Astrocyte (in vitro differentiated cells and primary cell): ENCODE measurements around the gene GGT1. TPM values are rescaled to one million over a fixed set of nuclear protein-coding genes. Genes with fewer than 3 reads are reported as not detected.
"Not testable (repeated sequence)": the region's sequence is repeated elsewhere in the genome, so short reads cannot be mapped to it uniquely, and the experiment has no call there.

Experiments used
- DNase-seq: peaks from one replicate; pipeline ENCODE4 v3.0.0-alpha.2; 2010; ENCODE audit warnings: low read depth
- FAIRE-seq: peaks from 2 replicates; lab custom pipeline; 2011; peaks lifted over from hg19 to GRCh38; lab: Jason Lieb, UNC
- H2AFZ ChIP-seq: 2 replicates; pipeline ENCODE4 v1.6.0; 2012; ENCODE audit warnings: low read depth, low read length, inconsistent platforms
- H3K27ac ChIP-seq: 2 replicates; pipeline ENCODE4 v1.5.1; 2011; ENCODE audit warnings: low read depth, low read length, inconsistent platforms
- H3K27me3 ChIP-seq: 2 replicates; pipeline ENCODE4 v1.6.0; 2011; ENCODE audit warnings: low read length, inconsistent platforms; ENCODE audit not compliant: insufficient read depth
- H3K36me3 ChIP-seq: 2 replicates; pipeline ENCODE4 v1.5.1; 2011; ENCODE audit warnings: low read length, inconsistent platforms; ENCODE audit not compliant: insufficient read depth
- H3K4me1 ChIP-seq: 2 replicates; pipeline ENCODE4 v1.5.1; 2011; ENCODE audit warnings: low read length, inconsistent platforms; ENCODE audit not compliant: insufficient read depth
- H3K4me2 ChIP-seq: 2 replicates; pipeline ENCODE4 v1.6.0; 2012; ENCODE audit warnings: low read length, inconsistent platforms
- H3K4me3 ChIP-seq: 2 replicates; pipeline ENCODE4 v1.5.1; 2011; ENCODE audit warnings: low read depth, mild to moderate bottlenecking, low read length, inconsistent platforms; ENCODE audit not compliant: insufficient read depth
- H3K79me2 ChIP-seq: 2 replicates; pipeline ENCODE4 v1.6.0; 2012; ENCODE audit warnings: mild to moderate bottlenecking, low read length, inconsistent platforms; ENCODE audit not compliant: insufficient read depth
- H3K9ac ChIP-seq: 2 replicates; pipeline ENCODE4 v1.6.0; 2012; ENCODE audit warnings: mild to moderate bottlenecking, low read length, inconsistent platforms
- H3K9me3 ChIP-seq: 2 replicates; pipeline ENCODE4 v1.5.1; 2012; ENCODE audit warnings: low read depth, mild to moderate bottlenecking, low read length, inconsistent platforms; ENCODE audit not compliant: insufficient read depth
- H4K20me1 ChIP-seq: 2 replicates; pipeline ENCODE4 v1.6.0; 2012; ENCODE audit warnings: low read length, inconsistent platforms; ENCODE audit not compliant: insufficient read depth
- H3K27ac Mint-ChIP-seq: one replicate; pipeline ENCODE4 v1.8.0; 2021; ENCODE audit warnings: mild to moderate bottlenecking, mixed read lengths; ENCODE audit not compliant: unreplicated experiment
- H3K27me3 Mint-ChIP-seq: one replicate; pipeline ENCODE4 v1.8.0; 2021; ENCODE audit warnings: low read depth, mixed read lengths; ENCODE audit not compliant: unreplicated experiment
- H3K36me3 Mint-ChIP-seq: one replicate; pipeline ENCODE4 v1.8.0; 2021; ENCODE audit warnings: low read depth, mixed read lengths; ENCODE audit not compliant: unreplicated experiment
- H3K4me1 Mint-ChIP-seq: one replicate; pipeline ENCODE4 v1.8.0; 2021; ENCODE audit warnings: low read depth, mixed read lengths; ENCODE audit not compliant: unreplicated experiment
- H3K4me3 Mint-ChIP-seq: one replicate; pipeline ENCODE4 v1.8.0; 2021; ENCODE audit warnings: mild to moderate bottlenecking, moderate library complexity, mixed read lengths; ENCODE audit not compliant: unreplicated experiment
- H3K9me3 Mint-ChIP-seq: one replicate; pipeline ENCODE4 v1.8.0; 2021; ENCODE audit warnings: mild to moderate bottlenecking, mixed read lengths; ENCODE audit not compliant: unreplicated experiment
- total RNA-seq: library from RNA; stranded (reverse); gene quantifications from 2 replicates; pipeline ENCODE4 v1.2.1, GENCODE V29; 2021

GGT1 gene
- total RNA-seq, 1 donor from 2014 or later, result 2.9 TPM

- H3K27me3 ChIP-seq, H3K9ac ChIP-seq, H3K4me3 ChIP-seq, H3K4me3 Mint-ChIP-seq, H3K36me3 ChIP-seq, H3K9me3 Mint-ChIP-seq, H3K36me3 Mint-ChIP-seq, H3K4me2 ChIP-seq, H3K27me3 Mint-ChIP-seq, H2AFZ ChIP-seq, H3K27ac ChIP-seq, FAIRE-seq, H3K4me1 ChIP-seq, H3K27ac Mint-ChIP-seq, H3K9me3 ChIP-seq, DNase-seq, H3K79me2 ChIP-seq, H3K4me1 Mint-ChIP-seq, H4K20me1 ChIP-seq: not testable (repeated sequence)
Measured at GRCh38 chr22:24603770-24604629, 1.0 kb downstream of the GGT1 start.

DNA sequence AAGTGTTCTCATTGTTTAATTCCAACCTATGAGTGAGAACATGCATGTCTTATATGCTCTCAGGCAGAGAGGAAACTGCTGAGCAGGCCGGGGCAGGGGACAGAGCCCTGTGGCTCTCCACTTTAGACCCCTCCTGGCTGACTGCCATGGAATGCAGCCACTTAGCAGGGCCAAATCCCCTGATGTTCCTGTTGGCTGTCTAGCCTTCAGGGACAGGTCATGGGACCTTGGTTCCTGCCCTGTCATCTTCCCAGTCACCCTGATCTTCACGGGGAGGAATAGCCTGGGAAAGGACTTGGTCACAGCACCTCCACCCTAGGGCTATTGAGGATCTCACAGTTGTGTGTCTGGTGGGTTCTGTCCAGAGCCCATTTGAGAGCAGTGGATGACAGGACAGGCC is 3.3 kb downstream of the GGT1 start:
- not testable (repeated sequence) for H3K4me3 ChIP-seq, FAIRE-seq, H2AFZ ChIP-seq, H3K27ac ChIP-seq, DNase-seq, H3K4me1 Mint-ChIP-seq, H3K36me3 Mint-ChIP-seq, H3K9ac ChIP-seq, H3K27me3 ChIP-seq, H3K4me1 ChIP-seq, H3K27ac Mint-ChIP-seq, H3K9me3 ChIP-seq, H3K4me2 ChIP-seq, H4K20me1 ChIP-seq, H3K4me3 Mint-ChIP-seq, H3K79me2 ChIP-seq, H3K9me3 Mint-ChIP-seq, H3K36me3 ChIP-seq, H3K27me3 Mint-ChIP-seq

DNA sequence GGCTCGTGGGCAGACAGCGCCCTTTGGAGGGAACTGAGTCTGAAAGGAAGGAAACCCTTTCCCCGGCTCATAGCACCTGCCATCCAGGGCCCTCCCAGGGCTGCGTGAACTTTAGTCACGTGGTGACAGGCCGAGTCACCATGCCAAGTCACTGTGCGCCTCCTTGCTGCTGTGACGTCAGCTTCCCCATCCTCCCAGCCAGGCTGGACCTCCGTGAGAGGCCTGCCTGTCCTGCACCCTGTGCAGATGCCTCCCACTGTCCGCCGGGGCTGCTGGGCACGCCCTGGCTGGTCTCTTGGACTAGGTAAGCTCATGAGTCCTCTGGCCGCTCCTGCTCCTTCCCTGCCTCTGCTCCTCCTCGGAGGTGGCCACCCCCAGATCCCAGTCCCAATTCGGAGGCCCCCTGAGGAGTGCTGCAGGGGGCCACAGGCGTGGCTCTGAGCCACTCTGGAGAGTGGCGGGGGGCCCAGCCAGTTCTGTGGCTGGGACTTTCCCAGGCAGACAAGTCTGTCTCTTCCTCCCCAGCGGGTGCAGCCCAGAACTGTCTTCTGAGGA is 4.5 kb downstream of the GGT1 start:
- H3K36me3 ChIP-seq, H4K20me1 ChIP-seq, H3K4me3 Mint-ChIP-seq, H3K79me2 ChIP-seq, H2AFZ ChIP-seq, H3K27ac Mint-ChIP-seq, H3K27ac ChIP-seq, H3K4me3 ChIP-seq, H3K27me3 Mint-ChIP-seq, DNase-seq, H3K9ac ChIP-seq, H3K36me3 Mint-ChIP-seq, H3K27me3 ChIP-seq, H3K9me3 Mint-ChIP-seq, H3K4me1 ChIP-seq, H3K4me1 Mint-ChIP-seq, H3K9me3 ChIP-seq, FAIRE-seq: not testable (repeated sequence)
- peak overlapping the region; percentile 30 for H3K4me2 ChIP-seq

- not testable (repeated sequence) for H3K27me3 Mint-ChIP-seq, H3K9me3 Mint-ChIP-seq, H3K27ac Mint-ChIP-seq, H3K4me3 Mint-ChIP-seq, FAIRE-seq, DNase-seq, H3K27me3 ChIP-seq, H3K36me3 Mint-ChIP-seq, H3K4me2 ChIP-seq, H3K36me3 ChIP-seq, H3K9me3 ChIP-seq, H3K4me1 ChIP-seq, H3K27ac ChIP-seq, H2AFZ ChIP-seq, H4K20me1 ChIP-seq, H3K79me2 ChIP-seq, H3K4me3 ChIP-seq, H3K9ac ChIP-seq, H3K4me1 Mint-ChIP-seq
Measured at GRCh38 chr22:24608327-24608726, 5.3 kb downstream of the GGT1 start.

DNA sequence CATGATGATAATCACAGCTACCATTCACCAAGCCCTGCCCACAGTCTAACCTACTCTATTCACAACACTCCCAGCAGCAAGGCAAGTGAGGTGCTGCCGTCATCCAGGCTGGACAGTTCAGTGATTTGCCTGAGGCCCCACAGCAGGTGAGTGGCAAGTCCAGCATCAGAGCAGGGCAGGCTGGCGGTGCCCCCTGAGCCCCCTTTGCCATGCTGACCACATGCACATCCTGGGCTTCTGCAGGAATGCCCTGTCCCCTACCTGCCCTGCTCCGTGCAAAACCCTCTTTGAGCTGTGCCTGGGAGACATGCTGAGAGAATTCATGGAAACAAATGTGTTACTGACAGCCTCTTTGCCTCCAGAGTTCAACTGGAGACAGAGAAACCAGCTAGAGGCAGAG is 6.9 kb downstream of the GGT1 start:
- not testable (repeated sequence) for H3K27me3 Mint-ChIP-seq, H3K27ac Mint-ChIP-seq, H3K9ac ChIP-seq, H2AFZ ChIP-seq, H3K79me2 ChIP-seq, H3K9me3 ChIP-seq, H3K4me1 ChIP-seq, DNase-seq, H3K4me3 Mint-ChIP-seq, H3K36me3 Mint-ChIP-seq, H3K4me3 ChIP-seq, H3K4me2 ChIP-seq, H3K36me3 ChIP-seq, FAIRE-seq, H3K27ac ChIP-seq, H4K20me1 ChIP-seq, H3K27me3 ChIP-seq, H3K4me1 Mint-ChIP-seq, H3K9me3 Mint-ChIP-seq

- not testable (repeated sequence) for H3K4me3 Mint-ChIP-seq, H3K27ac ChIP-seq, H2AFZ ChIP-seq, H3K27me3 ChIP-seq, H3K79me2 ChIP-seq, FAIRE-seq, DNase-seq, H3K9me3 Mint-ChIP-seq, H3K4me2 ChIP-seq, H3K36me3 Mint-ChIP-seq, H3K36me3 ChIP-seq, H3K27ac Mint-ChIP-seq, H3K4me1 Mint-ChIP-seq, H3K9me3 ChIP-seq, H3K4me3 ChIP-seq, H3K9ac ChIP-seq, H4K20me1 ChIP-seq, H3K4me1 ChIP-seq
- peaks cover 10% of the 10 kb centered on the region for H3K27me3 Mint-ChIP-seq
Measured at GRCh38 chr22:24614794-24615193, 11.8 kb downstream of the GGT1 start.
